ENCODE results near the gene COL12A1.

- no peak for TF ChIP-seq CTCF (conservative IDR thresholded peaks at IDR 0.05 in 1 of 2, IDR thresholded peaks at IDR 0.05 in 1 of 2; ENCODE audit: low read depth in 1 of 2, low read length in 2 of 2)
- TF ChIP-seq EZH2 (IDR thresholded peaks at IDR 0.05; ENCODE audit: low read length, missing control alignments) = no peak
Measured at GRCh38 chr6:75155631-75156030, 50.2 kb downstream of the COL12A1 start.
